ENCODE results near the gene CCDC136.

The CCDC136 gene

DNA sequence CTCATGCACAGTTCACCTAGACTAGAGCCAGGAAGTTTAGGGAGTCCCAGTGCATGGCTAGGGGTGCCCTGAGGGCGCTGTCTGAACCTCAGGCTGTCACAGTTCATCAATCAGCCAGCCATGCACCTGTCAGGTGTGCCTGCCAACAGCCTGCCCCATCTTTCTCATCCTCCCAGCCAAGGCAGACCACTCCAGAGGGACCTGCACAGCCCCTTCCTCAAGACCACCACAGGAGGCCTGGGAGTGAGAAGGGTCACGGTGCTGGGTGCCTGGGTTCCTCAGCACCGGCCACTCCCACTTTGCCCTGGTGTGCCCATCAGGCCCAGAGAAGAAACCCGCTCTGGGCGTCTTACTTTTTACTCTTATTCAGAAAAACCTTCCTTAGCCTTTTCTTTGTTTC lies 79.3 kb downstream of the CCDC136 start:
- TF ChIP-seq, protein P1, sequence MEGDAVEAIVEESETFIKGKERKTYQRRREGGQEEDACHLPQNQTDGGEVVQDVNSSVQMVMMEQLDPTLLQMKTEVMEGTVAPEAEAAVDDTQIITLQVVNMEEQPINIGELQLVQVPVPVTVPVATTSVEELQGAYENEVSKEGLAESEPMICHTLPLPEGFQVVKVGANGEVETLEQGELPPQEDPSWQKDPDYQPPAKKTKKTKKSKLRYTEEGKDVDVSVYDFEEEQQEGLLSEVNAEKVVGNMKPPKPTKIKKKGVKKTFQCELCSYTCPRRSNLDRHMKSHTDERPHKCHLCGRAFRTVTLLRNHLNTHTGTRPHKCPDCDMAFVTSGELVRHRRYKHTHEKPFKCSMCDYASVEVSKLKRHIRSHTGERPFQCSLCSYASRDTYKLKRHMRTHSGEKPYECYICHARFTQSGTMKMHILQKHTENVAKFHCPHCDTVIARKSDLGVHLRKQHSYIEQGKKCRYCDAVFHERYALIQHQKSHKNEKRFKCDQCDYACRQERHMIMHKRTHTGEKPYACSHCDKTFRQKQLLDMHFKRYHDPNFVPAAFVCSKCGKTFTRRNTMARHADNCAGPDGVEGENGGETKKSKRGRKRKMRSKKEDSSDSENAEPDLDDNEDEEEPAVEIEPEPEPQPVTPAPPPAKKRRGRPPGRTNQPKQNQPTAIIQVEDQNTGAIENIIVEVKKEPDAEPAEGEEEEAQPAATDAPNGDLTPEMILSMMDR (IDR thresholded peaks at IDR 0.05; ENCODE audit: low read depth, low read length): no peak
- DNase-seq (ENCODE audit: low read depth, low spot score): no peak
- no peak overlapping the region for H3K4me3 ChIP-seq (ENCODE audit: low read depth, low read length)
- in situ Hi-C loops (cut with HindIII; ENCODE audit: low sequenced_read_pairs): no loop called here

All from astrocyte of the spinal cord (primary cell).